Right renal cortex interstitium (tissue), 3 donors: ENCODE measurements around the gene TMEM128. TPM values are rescaled to one million over a fixed set of nuclear protein-coding genes. Genes with fewer than 3 reads are reported as not detected.
"Not testable (repeated sequence)": the region's sequence is repeated elsewhere in the genome, so short reads cannot be mapped to it uniquely, and the experiment has no call there.

Source experiments
- DNase-seq, 3 donors: peaks; one replicate each; pipeline ENCODE4 v3.0.0-alpha.2; 2013; ENCODE audit warnings: low read depth in 3 of 3, low spot score in 2 of 3
- polyA plus RNA-seq, 3 donors: library from polyadenylated mRNA; unstranded; fragments of 120-200 nt; gene quantifications; one replicate each; pipeline ENCODE4 v1.2.1, GENCODE V29; 2013; ENCODE audit not compliant: insufficient read length in 3 of 3

Gene TMEM128
- polyA plus RNA-seq, 3 donors = 46.1 to 60.4 (median 47.4) TPM

DNA sequence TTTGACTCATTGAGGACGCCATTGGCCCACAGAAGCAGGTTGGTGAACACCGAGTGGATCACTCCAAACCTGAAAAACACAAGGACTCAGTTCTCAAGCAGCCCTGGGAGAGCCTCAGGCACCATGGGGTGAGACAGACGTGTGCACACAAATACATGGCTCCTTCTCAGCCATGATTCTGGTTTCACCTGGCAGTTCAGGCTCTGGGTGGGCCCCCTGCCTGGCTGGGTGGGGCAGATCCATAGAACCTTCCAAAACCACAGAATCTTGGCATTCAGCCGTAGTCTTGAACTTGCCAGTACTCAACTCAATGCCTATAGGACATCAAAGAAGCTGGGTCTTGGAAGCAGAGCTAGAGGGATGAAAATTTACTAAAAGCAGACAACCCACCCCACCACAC lies 45.5 kb downstream of the TMEM128 start:
- no peak for DNase-seq

DNA sequence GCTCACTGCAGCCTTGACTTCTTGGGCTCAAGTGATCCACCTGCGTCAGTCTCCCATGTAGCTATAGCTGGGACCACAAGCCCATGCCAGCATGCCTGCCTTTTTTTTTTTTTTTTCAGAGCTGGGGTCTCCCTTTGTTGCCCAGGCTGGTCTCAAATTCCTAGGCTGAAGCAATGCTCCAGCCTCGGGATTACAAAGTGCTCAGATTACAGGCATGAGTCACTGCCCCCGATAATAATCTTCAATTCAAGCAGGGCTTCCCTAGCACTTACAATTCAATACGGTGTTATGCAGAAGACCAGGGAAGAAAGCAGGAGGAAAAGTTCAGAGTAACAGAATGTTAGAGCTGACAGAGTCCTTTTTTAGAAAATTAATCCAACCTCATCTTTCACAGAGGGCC lies 47.4 kb downstream of the TMEM128 start:
- no peak for DNase-seq

DNA sequence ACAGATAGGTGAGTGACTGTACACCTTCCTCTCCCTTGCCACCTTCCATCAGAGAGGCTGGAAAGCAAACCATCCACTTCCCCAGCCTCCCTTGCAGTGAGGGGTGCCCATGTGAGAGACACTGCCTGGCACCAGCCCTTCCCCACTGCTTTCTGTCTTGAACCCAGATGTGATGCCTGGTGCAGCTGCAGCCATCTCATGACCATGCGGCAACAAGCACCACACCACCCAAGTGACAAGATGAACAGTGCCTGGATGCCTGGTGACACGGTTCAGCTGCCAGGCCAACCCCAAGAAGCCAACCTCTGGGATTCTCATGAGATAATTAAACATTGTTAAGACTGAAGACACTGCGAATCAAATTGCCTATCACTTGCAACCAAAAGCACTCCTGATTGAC lies 52.7 kb downstream of the TMEM128 start:
- no peak for DNase-seq

DNA sequence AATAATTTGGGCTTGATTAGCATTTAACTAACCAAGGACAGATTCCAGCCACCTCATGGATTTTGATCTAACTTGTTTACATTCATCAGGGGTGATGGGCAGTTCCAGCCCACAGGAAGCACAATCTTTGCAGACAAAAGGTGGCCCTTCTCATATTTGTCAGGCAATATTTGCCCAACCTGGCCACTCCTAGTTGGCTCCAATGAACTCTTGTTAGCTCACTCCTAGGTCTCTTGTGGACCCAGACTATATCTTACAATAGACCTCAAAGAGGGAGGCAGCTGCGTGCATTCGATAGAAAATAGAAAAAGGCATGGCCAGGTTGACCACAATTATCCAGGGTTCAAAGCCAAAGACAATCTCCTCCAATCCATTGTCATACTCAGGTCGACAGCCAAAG lies 59.5 kb downstream of the TMEM128 start:
- not testable (repeated sequence) for DNase-seq

Other genes with a start within 250 kb of the TMEM128 start
- gene OTOP1, start 21.3 kb downstream of the TMEM128 start, polyA plus RNA-seq = under 1 TPM in 1 of 3 donors, not detected in 2; 0.10 TPM
- 10 to 100 TPM; 18.8 to 19.3 (median 19.1) TPM for gene LYAR, start 41.9 kb upstream of the TMEM128 start, polyA plus RNA-seq
- 10 to 100 TPM in 1 of 3 donors, 1 to 10 TPM in 2; 9.1 to 10.2 (median 10.0) TPM for gene ZBTB49, start 42.0 kb upstream of the TMEM128 start, polyA plus RNA-seq
- 1 to 10 TPM; 4.0 to 5.1 (median 4.5) TPM for gene NSG1, start 138.9 kb upstream of the TMEM128 start, polyA plus RNA-seq